MM.1S (cell line): ENCODE results near the gene ZNF778.

Experiments
- EZH2 ChIP-seq: fragments of 300-600 bp; sonication (generic); optimal IDR thresholded peaks from 2 replicates; pipeline ENCODE3; 2017; ENCODE audit warnings: low read depth, mild to moderate bottlenecking, antibody characterized with exemption, low read length, mixed read lengths
- EZH2phosphoT487 ChIP-seq: fragments of 300-600 bp; sonication (generic); IDR thresholded peaks from 2 replicates; pipeline ENCODE4 v1.6.1; 2018; ENCODE audit warnings: antibody characterized with exemption, low read length
- TF ChIP-seq, protein P1 (sequence below): fragments of 300-600 bp; sonication (generic); IDR thresholded peaks from 2 replicates; pipeline ENCODE4 v1.5.1; 2016; ENCODE audit warnings: antibody characterized with exemption, low read length, mixed read lengths

DNA sequence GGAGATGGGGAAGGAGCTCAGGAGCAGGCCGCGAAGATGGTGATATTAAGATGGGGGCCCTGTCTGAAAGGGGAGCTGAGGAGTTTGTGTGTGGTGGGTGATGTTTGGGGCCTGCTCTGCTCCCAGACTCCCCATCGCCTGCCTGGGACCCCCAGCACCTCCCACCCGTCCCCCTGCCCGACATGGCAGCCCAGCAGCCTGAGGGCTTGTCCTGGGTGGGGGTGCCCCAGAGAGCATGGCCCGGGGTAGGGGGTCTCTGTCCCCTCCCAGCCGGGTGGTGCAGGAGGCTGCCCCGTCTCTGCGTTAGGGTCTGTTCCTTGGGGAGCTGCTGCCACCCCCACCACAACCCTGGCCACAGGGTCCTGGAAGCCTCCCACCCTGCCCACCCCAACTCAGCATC lies 40.8 kb upstream of the ZNF778 start:
- TF ChIP-seq, protein P1, sequence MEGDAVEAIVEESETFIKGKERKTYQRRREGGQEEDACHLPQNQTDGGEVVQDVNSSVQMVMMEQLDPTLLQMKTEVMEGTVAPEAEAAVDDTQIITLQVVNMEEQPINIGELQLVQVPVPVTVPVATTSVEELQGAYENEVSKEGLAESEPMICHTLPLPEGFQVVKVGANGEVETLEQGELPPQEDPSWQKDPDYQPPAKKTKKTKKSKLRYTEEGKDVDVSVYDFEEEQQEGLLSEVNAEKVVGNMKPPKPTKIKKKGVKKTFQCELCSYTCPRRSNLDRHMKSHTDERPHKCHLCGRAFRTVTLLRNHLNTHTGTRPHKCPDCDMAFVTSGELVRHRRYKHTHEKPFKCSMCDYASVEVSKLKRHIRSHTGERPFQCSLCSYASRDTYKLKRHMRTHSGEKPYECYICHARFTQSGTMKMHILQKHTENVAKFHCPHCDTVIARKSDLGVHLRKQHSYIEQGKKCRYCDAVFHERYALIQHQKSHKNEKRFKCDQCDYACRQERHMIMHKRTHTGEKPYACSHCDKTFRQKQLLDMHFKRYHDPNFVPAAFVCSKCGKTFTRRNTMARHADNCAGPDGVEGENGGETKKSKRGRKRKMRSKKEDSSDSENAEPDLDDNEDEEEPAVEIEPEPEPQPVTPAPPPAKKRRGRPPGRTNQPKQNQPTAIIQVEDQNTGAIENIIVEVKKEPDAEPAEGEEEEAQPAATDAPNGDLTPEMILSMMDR, result no peak
- TF ChIP-seq EZH2 (no peak), EZH2phosphoT487 (no peak)
